PC-9 (cell line): Measurements from ENCODE around the gene SLC8A1. TPM values are rescaled to one million over a fixed set of nuclear protein-coding genes. Genes with fewer than 3 reads are reported as not detected.

Experiments
- BruUV-seq: library from RNA; stranded (reverse); fragments of 400-500 nt; replicated peaks from 2 replicates; lab custom pipeline; 2021; lab: Mats Ljungman, UMichigan
- CTCF ChIA-PET: fragments of 300-600 bp; sonication (Branson Sonifier 250); formaldehyde crosslinking; loops from one replicate; lab custom pipeline; 2022; ENCODE audit warnings: antibody characterized with exemption; lab: Charles Lee
- POLR2A ChIA-PET: fragments of 300-600 bp; sonication (Branson Sonifier 250); formaldehyde crosslinking; loops from one replicate; lab custom pipeline; 2022; ENCODE audit warnings: antibody characterized with exemption; ENCODE audit not compliant: unreplicated experiment; lab: Charles Lee
- DNase-seq, 2 experiments: peaks; one replicate each; pipeline versions ENCODE4 v3.0.0 to v3.0.0-alpha.2; 2015 to 2022; ENCODE audit warnings: mixed read lengths in 1 of 2
- H2AFZ ChIP-seq: fragments of 200-600 bp; sonication (generic); 2 replicates; pipeline ENCODE4 v1.8.1; 2017; ENCODE audit warnings: antibody characterized with exemption
- H3F3A ChIP-seq: fragments of 200-600 bp; sonication (generic); 2 replicates; pipeline ENCODE4 v1.8.1; 2017; ENCODE audit warnings: antibody characterized with exemption, mild to moderate bottlenecking, low read depth; ENCODE audit not compliant: insufficient read depth
- H3K27ac ChIP-seq: fragments of 200-600 bp; sonication (generic); 2 replicates; pipeline ENCODE4 v1.6.1; 2016; ENCODE audit warnings: mixed run types
- H3K27me3 ChIP-seq: fragments of 200-600 bp; sonication (generic); 2 replicates; pipeline ENCODE4 v1.6.1; 2016; ENCODE audit warnings: low read depth, mixed run types; ENCODE audit not compliant: insufficient read depth
- H3K36me3 ChIP-seq: fragments of 200-600 bp; sonication (generic); 2 replicates; pipeline ENCODE4 v1.6.1; 2016; ENCODE audit warnings: low read depth, mixed run types
- H3K4me1 ChIP-seq: fragments of 200-600 bp; sonication (generic); replicated peaks from 2 replicates; pipeline ENCODE4 v1.6.1; 2016; ENCODE audit warnings: mixed run types; ENCODE audit not compliant: insufficient read depth
- H3K4me2 ChIP-seq: fragments of 200-600 bp; sonication (generic); 2 replicates; pipeline ENCODE4 v1.6.1; 2017; ENCODE audit warnings: mixed run types
- H3K4me3 ChIP-seq: fragments of 200-600 bp; sonication (generic); 2 replicates; pipeline ENCODE4 v1.6.1; 2016; ENCODE audit warnings: mixed run types
- H3K79me2 ChIP-seq: fragments of 200-600 bp; sonication (generic); 2 replicates; pipeline ENCODE4 v1.6.1; 2017; ENCODE audit warnings: low read depth, mixed run types
- H3K9me2 ChIP-seq: fragments of 200-600 bp; sonication (generic); 2 replicates; pipeline ENCODE4 v1.8.1; 2017; ENCODE audit warnings: mild to moderate bottlenecking; ENCODE audit not compliant: insufficient read depth
- H3K9me3 ChIP-seq: fragments of 200-600 bp; sonication (generic); 2 replicates; pipeline ENCODE4 v1.8.1; 2016; ENCODE audit warnings: low read depth; ENCODE audit not compliant: insufficient read depth
- H4K20me1 ChIP-seq: fragments of 200-600 bp; sonication (generic); 2 replicates; pipeline ENCODE4 v1.8.1; 2017; ENCODE audit not compliant: insufficient read depth
- CTCF ChIP-seq: fragments of 200-600 bp; sonication (generic); conservative IDR thresholded peaks from 2 replicates; pipeline ENCODE4 v1.6.1; 2017; ENCODE audit warnings: mixed run types, antibody characterized with exemption, mild to moderate bottlenecking, moderate library complexity
- EZH2 ChIP-seq: fragments of 200-600 bp; sonication (generic); IDR thresholded peaks from 2 replicates; pipeline ENCODE4 v1.8.0; 2017; ENCODE audit warnings: antibody characterized with exemption, low read depth
- intact Hi-C: fragments of 100-400 bp; cut with micrococcal nuclease; formaldehyde crosslinking; loops from one replicate; pipeline ENCODE4 v1.10.0; 2022; ENCODE audit not compliant: unreplicated experiment
- total RNA-seq: library from RNA; stranded (reverse); gene quantifications from 2 replicates; pipeline ENCODE4 v1.2.3, GENCODE V29; 2021

Gene SLC8A1
- total RNA-seq, 1 experiment from 2014 or later = 13.5 TPM

GRCh38 chr2:40455661-40456060 is 3.8 kb upstream of the SLC8A1 start:
- H3K27ac ChIP-seq = no peak overlapping the region
- no peak for DNase-seq
- intact Hi-C loops = no loop called here
- H3K27me3 ChIP-seq = no peaks in the 10 kb centered on the region
- no peaks in the 10 kb centered on the region for H3K9me2 ChIP-seq
- H3F3A ChIP-seq = no peaks in the 10 kb centered on the region; the same call in 1 of the 2 replicates
- ChIA-PET POLR2A (no interaction called here), CTCF (no interaction called here)
- TF ChIP-seq CTCF (no peak), EZH2 (no peak)
- BruUV-seq = no TSS peak
- H3K4me2 ChIP-seq = no peak overlapping the region
- H3K9me3 ChIP-seq = no peaks in the 10 kb centered on the region
- no peaks in the 10 kb centered on the region for H3K79me2 ChIP-seq
- H4K20me1 ChIP-seq = no peaks in the 10 kb centered on the region
- H3K4me3 ChIP-seq = no peak overlapping the region
- H3K4me1 ChIP-seq = 0 out of 2 replicates have a peak, but pooled peaks cover 1% of the 10 kb centered on the region
- no peak overlapping the region for H2AFZ ChIP-seq
- H3K36me3 ChIP-seq = no peaks in the 10 kb centered on the region

GRCh38 chr2:40454321-40454720 is 2.4 kb upstream of the SLC8A1 start:
- Histone ChIP-seq H3K4me2 (no peak overlapping the region), H3K4me3 (no peak overlapping the region), H3K27me3 (no peaks in the 10 kb centered on the region), H3K27ac (no peak overlapping the region), H3K9me3 (no peaks in the 10 kb centered on the region), H2AFZ (no peak overlapping the region), H3K79me2 (no peaks in the 10 kb centered on the region), H3K9me2 (no peaks in the 10 kb centered on the region), H3K36me3 (no peaks in the 10 kb centered on the region), H4K20me1 (no peaks in the 10 kb centered on the region), H3K4me1 (0 out of 2 replicates have a peak, but pooled peaks cover 3% of the 10 kb centered on the region), H3F3A (no peaks in the 10 kb centered on the region; the same call in 1 of the 2 replicates)
- DNase-seq = no peak
- CTCF ChIA-PET = no interaction called here
- TF ChIP-seq EZH2 (no peak), CTCF (no peak)
- BruUV-seq = no TSS peak
- POLR2A ChIA-PET = interaction anchor here (0.5 kb wide), 1 partner anchor 13 kb away, joined by 5 read pairs; no protein-coding TSS in a partner anchor
- intact Hi-C loops = loop anchor here (5.0 kb wide), 1 partner anchor 167 kb away; no protein-coding TSS in a partner anchor

GRCh38 chr2:40452786-40453185 is 896 bp upstream of the SLC8A1 start:
- POLR2A ChIA-PET = no interaction called here
- intact Hi-C loops = loop anchor here (5.0 kb wide), 1 partner anchor 165 kb away; no protein-coding TSS in a partner anchor
- H3K27ac ChIP-seq = no peak overlapping the region
- TF ChIP-seq CTCF = no peak
- TF ChIP-seq EZH2 = no peak
- H3F3A ChIP-seq = no peaks in the 10 kb centered on the region; the same call in 1 of the 2 replicates
- H3K36me3 ChIP-seq = no peaks in the 10 kb centered on the region
- peak overlapping the region; percentile 77 for H3K4me2 ChIP-seq
- H3K79me2 ChIP-seq = no peaks in the 10 kb centered on the region
- H2AFZ ChIP-seq = peak overlapping the region; percentile 82
- BruUV-seq = no TSS peak
- no peaks in the 10 kb centered on the region for H3K9me2 ChIP-seq
- H3K4me1 ChIP-seq = 0 out of 2 replicates have a peak, but pooled peaks cover 3% of the 10 kb centered on the region
- H3K27me3 ChIP-seq = no peaks in the 10 kb centered on the region
- H3K9me3 ChIP-seq = no peaks in the 10 kb centered on the region
- DNase-seq = no peak
- H3K4me3 ChIP-seq = peak overlapping the region; percentile 65
- CTCF ChIA-PET = interaction anchor here (0.5 to 1.2 kb wide), 2 partner anchors 87 to 193 kb away, joined by 3 to 4 read pairs; no protein-coding TSS in a partner anchor
- H4K20me1 ChIP-seq = no peaks in the 10 kb centered on the region
